Activated B cell treated with CpG ODN at 0.5 μM for 24 hours (primary cell): ENCODE data around the gene CALM3. TPM values are rescaled to one million over a fixed set of nuclear protein-coding genes. Genes with fewer than 3 reads are reported as not detected.
"Not testable (repeated sequence)": the region's sequence is repeated elsewhere in the genome, so short reads cannot be mapped to it uniquely, and the experiment has no call there.

Source experiments
- ATAC-seq: fragments of 200-7000 bp; cut with Tn5 transposase; one replicate; pipeline ENCODE4 v1.10.0; 2021; ENCODE audit warnings: low read depth, mild to moderate bottlenecking, moderate library complexity
- CTCF ChIA-PET: fragments of 350-600 bp; sonication (Branson Sonifier 250); formaldehyde crosslinking; loops from one replicate; lab custom pipeline; 2021; ENCODE audit warnings: antibody characterized with exemption; lab: Charles Lee
- POLR2A ChIA-PET: fragments of 350-600 bp; sonication (Branson Sonifier 250); formaldehyde crosslinking; loops from one replicate; lab custom pipeline; 2021; ENCODE audit warnings: antibody characterized with exemption; lab: Charles Lee
- DNase-seq: peaks from one replicate; pipeline ENCODE4 v3.0.0; 2022
- H3K27ac Mint-ChIP-seq: one replicate; pipeline ENCODE4 v1.8.0; 2020; ENCODE audit warnings: mixed read lengths
- H3K27me3 Mint-ChIP-seq: one replicate; pipeline ENCODE4 v1.8.0; 2021; ENCODE audit warnings: mixed read lengths
- H3K36me3 Mint-ChIP-seq: one replicate; pipeline ENCODE4 v1.8.0; 2021; ENCODE audit warnings: low read depth, mixed read lengths
- H3K4me1 Mint-ChIP-seq: one replicate; pipeline ENCODE4 v1.8.0; 2021; ENCODE audit warnings: mixed read lengths
- H3K4me3 Mint-ChIP-seq: one replicate; pipeline ENCODE4 v1.8.0; 2020; ENCODE audit warnings: mild to moderate bottlenecking, mixed read lengths
- H3K9me3 Mint-ChIP-seq: one replicate; pipeline ENCODE4 v1.8.0; 2020; ENCODE audit warnings: mixed read lengths
- intact Hi-C: fragments of 100-400 bp; cut with micrococcal nuclease; formaldehyde crosslinking; loops from one replicate; pipeline ENCODE4 v1.15.1; 2024
- total RNA-seq: library from RNA; stranded (reverse); gene quantifications from 2 replicates; pipeline ENCODE4 v1.2.3, GENCODE V29; 2022
- TF ChIP-seq, protein P1 (sequence below): fragments of 200-600 bp; IDR thresholded peaks from one replicate; pipeline ENCODE4 v1.8.0; 2022; ENCODE audit warnings: antibody characterized with exemption, mild to moderate bottlenecking

The CALM3 gene
- total RNA-seq, 1 donor from 2014 or later: 174 TPM

DNA sequence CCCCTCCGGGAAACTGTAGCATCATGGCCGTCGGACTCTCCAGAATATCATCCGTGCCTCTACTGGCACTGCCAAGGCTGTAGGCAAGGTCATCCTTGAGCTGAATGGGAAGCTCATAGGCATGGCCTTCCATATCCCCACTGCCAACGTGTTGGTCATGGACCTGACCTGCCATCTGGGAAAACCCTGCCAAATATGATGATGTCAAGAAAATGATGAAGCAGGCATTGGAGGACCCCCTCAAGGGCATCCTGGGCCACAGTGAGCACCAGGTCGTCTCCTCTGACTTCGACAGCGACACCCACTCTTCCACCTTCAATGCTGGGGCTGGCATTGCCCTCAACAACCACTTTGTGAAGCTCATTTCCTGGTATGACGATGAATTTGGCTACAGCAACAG lies 41.9 kb upstream of the CALM3 start:
- no peak overlapping the region for H3K4me3 Mint-ChIP-seq
- intact Hi-C loops: no loop called here
- no peak overlapping the region for H3K27ac Mint-ChIP-seq
- POLR2A ChIA-PET: no interaction called here
- TF ChIP-seq, protein P1, sequence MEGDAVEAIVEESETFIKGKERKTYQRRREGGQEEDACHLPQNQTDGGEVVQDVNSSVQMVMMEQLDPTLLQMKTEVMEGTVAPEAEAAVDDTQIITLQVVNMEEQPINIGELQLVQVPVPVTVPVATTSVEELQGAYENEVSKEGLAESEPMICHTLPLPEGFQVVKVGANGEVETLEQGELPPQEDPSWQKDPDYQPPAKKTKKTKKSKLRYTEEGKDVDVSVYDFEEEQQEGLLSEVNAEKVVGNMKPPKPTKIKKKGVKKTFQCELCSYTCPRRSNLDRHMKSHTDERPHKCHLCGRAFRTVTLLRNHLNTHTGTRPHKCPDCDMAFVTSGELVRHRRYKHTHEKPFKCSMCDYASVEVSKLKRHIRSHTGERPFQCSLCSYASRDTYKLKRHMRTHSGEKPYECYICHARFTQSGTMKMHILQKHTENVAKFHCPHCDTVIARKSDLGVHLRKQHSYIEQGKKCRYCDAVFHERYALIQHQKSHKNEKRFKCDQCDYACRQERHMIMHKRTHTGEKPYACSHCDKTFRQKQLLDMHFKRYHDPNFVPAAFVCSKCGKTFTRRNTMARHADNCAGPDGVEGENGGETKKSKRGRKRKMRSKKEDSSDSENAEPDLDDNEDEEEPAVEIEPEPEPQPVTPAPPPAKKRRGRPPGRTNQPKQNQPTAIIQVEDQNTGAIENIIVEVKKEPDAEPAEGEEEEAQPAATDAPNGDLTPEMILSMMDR: no peak
- H3K9me3 Mint-ChIP-seq: no peaks in the 10 kb centered on the region
- peaks cover under 1% of the 10 kb centered on the region for H3K27me3 Mint-ChIP-seq
- CTCF ChIA-PET: no interaction called here
- H3K4me1 Mint-ChIP-seq: peaks cover 3% of the 10 kb centered on the region
- ATAC-seq: no peak
- DNase-seq: no peak
- no peaks in the 10 kb centered on the region for H3K36me3 Mint-ChIP-seq

- intact Hi-C loops, H3K27me3 Mint-ChIP-seq, DNase-seq, CTCF ChIA-PET, H3K4me3 Mint-ChIP-seq, H3K27ac Mint-ChIP-seq, ATAC-seq, H3K36me3 Mint-ChIP-seq, H3K4me1 Mint-ChIP-seq, H3K9me3 Mint-ChIP-seq, POLR2A ChIA-PET: not testable (repeated sequence)
Measured at GRCh38 chr19:46559675-46560074, 41.5 kb upstream of the CALM3 start.

DNA sequence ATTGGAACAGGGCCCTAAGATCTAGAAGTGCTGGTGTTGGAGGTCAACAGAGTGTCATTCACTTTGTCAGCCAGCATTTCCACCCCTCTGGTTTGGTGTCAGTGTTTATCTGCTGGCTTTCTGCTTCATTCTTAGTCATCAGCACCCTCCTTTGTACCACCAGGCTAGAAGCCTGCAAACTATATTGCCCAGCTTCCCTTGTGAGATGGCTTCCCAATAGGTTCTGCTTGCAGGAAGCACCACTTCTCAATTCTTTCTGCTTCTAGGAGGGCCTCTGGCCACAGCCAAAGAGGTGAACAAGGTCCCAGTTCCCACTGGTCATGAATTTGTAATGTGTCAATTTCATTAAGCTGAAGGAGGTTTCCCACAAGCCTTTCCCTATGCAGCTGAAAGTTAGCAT lies 36.4 kb upstream of the CALM3 start:
- intact Hi-C loops: no loop called here
- no peaks in the 10 kb centered on the region for H3K9me3 Mint-ChIP-seq
- peaks cover 3% of the 10 kb centered on the region for H3K4me1 Mint-ChIP-seq
- no peak overlapping the region for H3K27ac Mint-ChIP-seq
- ATAC-seq (no peak), DNase-seq (no peak)
- no peak overlapping the region for H3K4me3 Mint-ChIP-seq
- ChIA-PET CTCF (no interaction called here), POLR2A (no interaction called here)
- no peaks in the 10 kb centered on the region for H3K36me3 Mint-ChIP-seq
- H3K27me3 Mint-ChIP-seq: no peaks in the 10 kb centered on the region
- TF ChIP-seq, protein P1: no peak

GRCh38 chr19:46571495-46571894 lies 29.6 kb upstream of the CALM3 start:
- Mint-ChIP-seq H3K9me3 (peaks cover 4% of the 10 kb centered on the region), H3K36me3 (no peaks in the 10 kb centered on the region), H3K4me3 (no peak overlapping the region), H3K27me3 (no peaks in the 10 kb centered on the region), H3K27ac (no peak overlapping the region), H3K4me1 (peaks cover 4% of the 10 kb centered on the region)
- DNase-seq: no peak
- intact Hi-C loops: no loop called here
- POLR2A ChIA-PET: no interaction called here
- TF ChIP-seq, protein P1: no peak
- no peak for ATAC-seq
- CTCF ChIA-PET: interaction anchor here (0.7 kb wide), 1 partner anchor 91 kb away, joined by 3 read pairs; no protein-coding TSS in a partner anchor

GRCh38 chr19:46573679-46574498 lies 27.2 kb upstream of the CALM3 start:
- TF ChIP-seq, protein P1: no peak
- Mint-ChIP-seq H3K4me1 (peaks cover 15% of the 10 kb centered on the region), H3K27me3 (no peaks in the 10 kb centered on the region), H3K27ac (no peak overlapping the region), H3K36me3 (no peaks in the 10 kb centered on the region), H3K9me3 (peaks cover 11% of the 10 kb centered on the region), H3K4me3 (no peak overlapping the region)
- ChIA-PET CTCF (no interaction called here), POLR2A (no interaction called here)
- ATAC-seq (no peak), DNase-seq (no peak)
- intact Hi-C loops: no loop called here
